H9 (cell line): ENCODE results near the gene SPR. TPM values are rescaled to one million over a fixed set of nuclear protein-coding genes. Genes with fewer than 3 reads are reported as not detected.

ENCODE experiments used
- DNase-seq: peaks from one replicate; pipeline ENCODE4 v3.0.0-alpha.2; 2017
- H2AFZ ChIP-seq: one replicate; pipeline ENCODE4 v1.6.1; 2013; ENCODE audit warnings: mild to moderate bottlenecking, low read length, control low read depth, moderate library complexity
- H2AK5ac ChIP-seq: 2 replicates; pipeline ENCODE4 v1.6.1; 2013; ENCODE audit warnings: low read length, control low read depth, mixed read lengths; ENCODE audit not compliant: insufficient read length
- H2BK120ac ChIP-seq: one replicate; pipeline ENCODE4 v1.6.1; 2013; ENCODE audit warnings: low read depth, mild to moderate bottlenecking, low read length, control low read depth, inconsistent platforms; ENCODE audit not compliant: poor library complexity, severe bottlenecking
- H2BK12ac ChIP-seq: 2 replicates; pipeline ENCODE4 v1.6.1; 2013; ENCODE audit warnings: low read length, control low read depth, mixed read lengths, low read depth; ENCODE audit not compliant: insufficient read length
- H2BK15ac ChIP-seq: 2 replicates; pipeline ENCODE4 v1.6.1; 2013; ENCODE audit warnings: low read depth, low read length, control low read depth
- H2BK20ac ChIP-seq: one replicate; pipeline ENCODE4 v1.6.1; 2013; ENCODE audit warnings: low read depth, mild to moderate bottlenecking, low read length, control low read depth, inconsistent platforms; ENCODE audit not compliant: poor library complexity, severe bottlenecking
- H2BK5ac ChIP-seq: 2 replicates; pipeline ENCODE4 v1.6.1; 2013; ENCODE audit warnings: low read length, control low read depth, mixed read lengths; ENCODE audit not compliant: insufficient read length
- H3K14ac ChIP-seq: 2 replicates; pipeline ENCODE4 v1.6.1; 2013; ENCODE audit warnings: low read length, control low read depth; ENCODE audit not compliant: insufficient read depth
- H3K18ac ChIP-seq: 2 replicates; pipeline ENCODE4 v1.6.1; 2013; ENCODE audit warnings: low read depth, mild to moderate bottlenecking, mixed read lengths, low read length, control low read depth; ENCODE audit not compliant: insufficient read length
- H3K23ac ChIP-seq: 2 replicates; pipeline ENCODE4 v1.6.1; 2013; ENCODE audit warnings: low read length, control low read depth, mixed read lengths, low read depth; ENCODE audit not compliant: insufficient read length
- H3K23me2 ChIP-seq: 2 replicates; pipeline ENCODE4 v1.6.1; 2013; ENCODE audit warnings: low read depth, mild to moderate bottlenecking, mixed read lengths, low read length, control low read depth; ENCODE audit not compliant: insufficient read length, poor library complexity, severe bottlenecking
- H3K27ac ChIP-seq: 2 replicates; pipeline ENCODE4 v1.5.1; 2013; ENCODE audit warnings: low read length, control low read depth, mixed read lengths, low read depth; ENCODE audit not compliant: insufficient read length
- H3K27me3 ChIP-seq: 2 replicates; pipeline ENCODE4 v1.6.1; 2013; ENCODE audit warnings: low read length, control low read depth, inconsistent platforms; ENCODE audit not compliant: insufficient read depth
- H3K4ac ChIP-seq: 2 replicates; pipeline ENCODE4 v1.6.1; 2013; ENCODE audit warnings: low read depth, mild to moderate bottlenecking, control low read depth, inconsistent platforms, low read length, moderate library complexity
- H3K4me1 ChIP-seq: 2 replicates; pipeline ENCODE4 v1.6.1; 2013; ENCODE audit warnings: low read length, control low read depth, inconsistent platforms; ENCODE audit not compliant: insufficient read depth
- H3K4me2 ChIP-seq: 2 replicates; pipeline ENCODE4 v1.6.1; 2013; ENCODE audit warnings: low read length, control low read depth, mixed read lengths; ENCODE audit not compliant: insufficient read length, insufficient read depth
- H3K56ac ChIP-seq: 2 replicates; pipeline ENCODE4 v1.6.1; 2013; ENCODE audit warnings: low read depth, mild to moderate bottlenecking, mixed read lengths, low read length, control low read depth; ENCODE audit not compliant: insufficient read length
- H3K79me1 ChIP-seq: 2 replicates; pipeline ENCODE4 v1.6.1; 2013; ENCODE audit warnings: low read depth, mild to moderate bottlenecking, moderate library complexity, low read length, control low read depth, inconsistent platforms; ENCODE audit not compliant: insufficient read depth, poor library complexity, severe bottlenecking
- H3K79me2 ChIP-seq: 2 replicates; pipeline ENCODE4 v1.6.1; 2013; ENCODE audit warnings: low read length, control low read depth, inconsistent platforms; ENCODE audit not compliant: insufficient read depth
- H3K9ac ChIP-seq: 2 replicates; pipeline ENCODE4 v1.6.1; 2013; ENCODE audit warnings: low read length, control low read depth, mixed read lengths; ENCODE audit not compliant: insufficient read length; ENCODE audit errors: extremely low read depth
- H3K9me3 ChIP-seq: one replicate; pipeline ENCODE4 v1.6.1; 2013; ENCODE audit warnings: low read depth, low read length, inconsistent platforms; ENCODE audit not compliant: control insufficient read depth
- H3T11ph ChIP-seq: one replicate; pipeline ENCODE4 v1.6.1; 2013; ENCODE audit warnings: mild to moderate bottlenecking, low read length, control low read depth, inconsistent platforms
- H4K20me1 ChIP-seq: one replicate; pipeline ENCODE4 v1.6.1; 2013; ENCODE audit not compliant: control insufficient read depth, insufficient read length, insufficient read depth
- H4K5ac ChIP-seq: 2 replicates; pipeline ENCODE4 v1.6.1; 2013; ENCODE audit warnings: low read depth, mild to moderate bottlenecking, mixed read lengths, low read length, control low read depth; ENCODE audit not compliant: insufficient read length
- H4K8ac ChIP-seq: replicated peaks from 2 replicates; pipeline ENCODE4 v1.6.1; 2013; ENCODE audit warnings: low read length, control low read depth, mixed read lengths, low read depth; ENCODE audit not compliant: insufficient read length
- H4K91ac ChIP-seq: 2 replicates; pipeline ENCODE4 v1.6.1; 2013; ENCODE audit warnings: low read depth, mild to moderate bottlenecking, moderate library complexity, mixed read lengths, low read length, control low read depth; ENCODE audit not compliant: insufficient read length
- H3K27ac Mint-ChIP-seq, 3 experiments: 2 replicates in 2 of 3; 3 replicates in 1 of 3; pipeline ENCODE4 v1.8.0; 2020 to 2021; ENCODE audit warnings: mixed read lengths in 3 of 3, mild to moderate bottlenecking in 1 of 3, moderate library complexity in 1 of 3
- H3K27me3 Mint-ChIP-seq: 2 replicates; pipeline ENCODE4 v1.8.0; 2021; ENCODE audit warnings: low read depth, mild to moderate bottlenecking, moderate library complexity, mixed read lengths
- H3K36me3 Mint-ChIP-seq, 3 experiments: 2 replicates in 2 of 3; 3 replicates in 1 of 3; pipeline ENCODE4 v1.8.0; 2020 to 2021; ENCODE audit warnings: low read depth in 3 of 3, mixed read lengths in 3 of 3; ENCODE audit not compliant: insufficient read depth in 1 of 3
- H3K4me1 Mint-ChIP-seq, 2 experiments: 2 replicates each; pipeline ENCODE4 v1.8.0; 2020; ENCODE audit warnings: mixed read lengths in 2 of 2
- H3K4me3 Mint-ChIP-seq, 2 experiments: 2 replicates in 1 of 2; 3 replicates in 1 of 2; pipeline ENCODE4 v1.8.0; 2020 to 2021; ENCODE audit warnings: mild to moderate bottlenecking in 2 of 2, mixed read lengths in 2 of 2, moderate library complexity in 1 of 2
- H3K9me3 Mint-ChIP-seq, 2 experiments: 2 replicates in 1 of 2; 3 replicates in 1 of 2; pipeline ENCODE4 v1.8.0; 2020; ENCODE audit warnings: mild to moderate bottlenecking in 2 of 2, mixed read lengths in 2 of 2, moderate library complexity in 1 of 2
- total RNA-seq: library from RNA; stranded (reverse); gene quantifications from 2 replicates; pipeline ENCODE4 v1.2.1, GENCODE V29; 2021
- TF ChIP-seq, protein P1 (sequence below): fragments of 200-600 bp; sonication (generic); conservative IDR thresholded peaks from 3 replicates; pipeline ENCODE4 v1.8.0; 2021; ENCODE audit warnings: antibody characterized with exemption, mild to moderate bottlenecking

The SPR gene
- total RNA-seq, 1 experiment from 2014 or later = 7.3 TPM

GRCh38 chr2:72871880-72872279 lies 15.3 kb upstream of the SPR start:
- no peak overlapping the region for H2AK5ac ChIP-seq
- no peak overlapping the region for H2BK20ac ChIP-seq
- no peak overlapping the region for H3K14ac ChIP-seq
- H3K23ac ChIP-seq = no peak overlapping the region
- no peaks in the 10 kb centered on the region for H3K4me1 Mint-ChIP-seq
- no peak overlapping the region for H3K27ac Mint-ChIP-seq
- H2BK120ac ChIP-seq = no peak overlapping the region
- H4K20me1 ChIP-seq = no peaks in the 10 kb centered on the region
- H3K18ac ChIP-seq = no peak overlapping the region
- H2BK12ac ChIP-seq = no peak overlapping the region
- no peak overlapping the region for H3K27ac ChIP-seq
- H3K4me3 Mint-ChIP-seq = no peak overlapping the region
- no peak overlapping the region for H3T11ph ChIP-seq
- no peak overlapping the region for H3K56ac ChIP-seq
- H4K91ac ChIP-seq = no peak overlapping the region
- H4K5ac ChIP-seq = no peak overlapping the region
- no peaks in the 10 kb centered on the region for H3K9me3 ChIP-seq
- no peak overlapping the region for H2AFZ ChIP-seq
- H3K79me2 ChIP-seq = no peaks in the 10 kb centered on the region
- no peak overlapping the region for H4K8ac ChIP-seq
- DNase-seq = no peak
- H3K9ac ChIP-seq = no peak overlapping the region
- H3K23me2 ChIP-seq = no peaks in the 10 kb centered on the region
- no peak overlapping the region for H2BK5ac ChIP-seq
- H3K9me3 Mint-ChIP-seq = peaks cover 7 to 8% of the 10 kb centered on the region in 2 experiments
- no peak overlapping the region for H2BK15ac ChIP-seq
- no peaks in the 10 kb centered on the region for H3K27me3 ChIP-seq
- H3K27me3 Mint-ChIP-seq = peaks cover 27% of the 10 kb centered on the region
- H3K4me1 ChIP-seq = no peaks in the 10 kb centered on the region
- no peak overlapping the region for H3K4me2 ChIP-seq
- H3K36me3 Mint-ChIP-seq = 0 out of 7 replicates have a peak, but pooled peaks cover 0 to 1% (median 0%) of the 10 kb centered on the region in 3 experiments
- no peaks in the 10 kb centered on the region for H3K79me1 ChIP-seq
- TF ChIP-seq, protein P1, sequence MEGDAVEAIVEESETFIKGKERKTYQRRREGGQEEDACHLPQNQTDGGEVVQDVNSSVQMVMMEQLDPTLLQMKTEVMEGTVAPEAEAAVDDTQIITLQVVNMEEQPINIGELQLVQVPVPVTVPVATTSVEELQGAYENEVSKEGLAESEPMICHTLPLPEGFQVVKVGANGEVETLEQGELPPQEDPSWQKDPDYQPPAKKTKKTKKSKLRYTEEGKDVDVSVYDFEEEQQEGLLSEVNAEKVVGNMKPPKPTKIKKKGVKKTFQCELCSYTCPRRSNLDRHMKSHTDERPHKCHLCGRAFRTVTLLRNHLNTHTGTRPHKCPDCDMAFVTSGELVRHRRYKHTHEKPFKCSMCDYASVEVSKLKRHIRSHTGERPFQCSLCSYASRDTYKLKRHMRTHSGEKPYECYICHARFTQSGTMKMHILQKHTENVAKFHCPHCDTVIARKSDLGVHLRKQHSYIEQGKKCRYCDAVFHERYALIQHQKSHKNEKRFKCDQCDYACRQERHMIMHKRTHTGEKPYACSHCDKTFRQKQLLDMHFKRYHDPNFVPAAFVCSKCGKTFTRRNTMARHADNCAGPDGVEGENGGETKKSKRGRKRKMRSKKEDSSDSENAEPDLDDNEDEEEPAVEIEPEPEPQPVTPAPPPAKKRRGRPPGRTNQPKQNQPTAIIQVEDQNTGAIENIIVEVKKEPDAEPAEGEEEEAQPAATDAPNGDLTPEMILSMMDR = no peak
- H3K4ac ChIP-seq = no peak overlapping the region
